HEK293 (cell line): ENCODE results near the gene ZNF22.
A peak's percentile ranks its signal among the peaks of the same experiment; 100 is the strongest.

Source experiments
- CTCF ChIA-PET: fragments of 350-600 bp; formaldehyde crosslinking; extraction: SDS; loops from one replicate; lab custom pipeline; 2021; ENCODE audit warnings: antibody characterized with exemption; lab: Yijun Ruan, JAX
- POLR2A ChIA-PET: fragments of 300-600 bp; formaldehyde crosslinking; extraction: SDS; loops from one replicate; lab custom pipeline; 2020; ENCODE audit warnings: antibody characterized with exemption, inconsistent platforms; lab: Yijun Ruan, JAX
- H3K27ac ChIP-seq: fragments of 200-500 bp; sonication (Bioruptor generic); 2 replicates; pipeline ENCODE4 v1.5.1; 2014; ENCODE audit warnings: low read depth, low read length, control low read depth, inconsistent platforms; ENCODE audit errors: extremely low read depth
- H3K36me3 ChIP-seq, 2 experiments: fragments of 200-500 bp in 1 of 2; sonication (Bioruptor generic) in 1 of 2; 1 replicate in 1 of 2; 2 replicates in 1 of 2; pipeline ENCODE4 v1.5.1; 2014 to 2017; ENCODE audit warnings: inconsistent platforms in 2 of 2, low read length in 2 of 2; ENCODE audit not compliant: control insufficient read depth in 2 of 2, insufficient read depth in 1 of 2
- H3K4me1 ChIP-seq: fragments of 200-500 bp; sonication (Bioruptor generic); 2 replicates; pipeline ENCODE4 v1.5.1; 2014; ENCODE audit warnings: mild to moderate bottlenecking, low read length, inconsistent platforms; ENCODE audit not compliant: control insufficient read depth, insufficient read depth
- H3K4me3 ChIP-seq: 2 replicates; pipeline ENCODE4 v1.5.1; 2011; ENCODE audit warnings: low read depth, mild to moderate bottlenecking, control low read depth, low read length, moderate library complexity
- H3K9me3 ChIP-seq: fragments of 200-500 bp; sonication (Bioruptor generic); 2 replicates; pipeline ENCODE4 v1.5.1; 2014; ENCODE audit warnings: low read depth, low read length, inconsistent platforms; ENCODE audit not compliant: control insufficient read depth, insufficient read depth
- BCL6B ChIP-seq: fragments of 450-650 bp; formaldehyde crosslinking; IDR thresholded peaks from 2 replicates; pipeline ENCODE4 v1.5.1; 2017; ENCODE audit warnings: missing biosample characterization, missing genetic modification characterization
- GLIS1 ChIP-seq: fragments of 450-650 bp; formaldehyde crosslinking; IDR thresholded peaks from 2 replicates; pipeline ENCODE4 v1.5.1; 2016; ENCODE audit warnings: missing biosample characterization, missing genetic modification characterization
- HOXA7 ChIP-seq: sonication (generic); formaldehyde crosslinking; IDR thresholded peaks from 2 replicates; pipeline ENCODE4 v1.8.1; 2022; ENCODE audit warnings: missing genetic modification reagents, borderline replicate concordance
- INSM2 ChIP-seq: fragments of 450-650 bp; formaldehyde crosslinking; IDR thresholded peaks from 2 replicates; pipeline ENCODE4 v1.5.1; 2016; ENCODE audit warnings: missing biosample characterization, missing genetic modification characterization
- PBX3 ChIP-seq: sonication (generic); formaldehyde crosslinking; IDR thresholded peaks from 2 replicates; pipeline ENCODE4 v1.8.1; 2022; ENCODE audit warnings: mild to moderate bottlenecking, moderate library complexity, missing genetic modification reagents
- SETDB1 ChIP-seq: IDR thresholded peaks from one replicate; pipeline ENCODE4 v1.6.1; 2017; ENCODE audit warnings: mild to moderate bottlenecking, low read length, moderate library complexity, mixed read lengths; ENCODE audit not compliant: insufficient read length
- SP7 ChIP-seq: fragments of 450-650 bp; formaldehyde crosslinking; IDR thresholded peaks from 2 replicates; pipeline ENCODE4 v1.5.1; 2016; ENCODE audit warnings: missing biosample characterization, missing genetic modification characterization
- ZBTB26 ChIP-seq: fragments of 450-650 bp; formaldehyde crosslinking; optimal IDR thresholded peaks from 2 replicates; pipeline ENCODE3; 2016; ENCODE audit warnings: missing biosample characterization, mild to moderate bottlenecking, missing genetic modification characterization
- ZBTB6 ChIP-seq: fragments of 450-650 bp; formaldehyde crosslinking; IDR thresholded peaks from 2 replicates; pipeline ENCODE4 v1.5.1; 2017; ENCODE audit warnings: missing biosample characterization, missing genetic modification characterization
- ZFP3 ChIP-seq: fragments of 450-650 bp; formaldehyde crosslinking; IDR thresholded peaks from 2 replicates; pipeline ENCODE4 v1.5.1; 2016; ENCODE audit warnings: low read depth, missing biosample characterization, missing genetic modification characterization
- ZFP41 ChIP-seq: fragments of 450-650 bp; formaldehyde crosslinking; IDR thresholded peaks from 2 replicates; pipeline ENCODE4 v1.5.1; 2016; ENCODE audit warnings: missing biosample characterization, missing genetic modification characterization, borderline replicate concordance
- ZFP69B ChIP-seq: fragments of 450-650 bp; formaldehyde crosslinking; IDR thresholded peaks from 2 replicates; pipeline ENCODE4 v1.5.1; 2016; ENCODE audit warnings: missing biosample characterization, missing genetic modification characterization
- ZNF335 ChIP-seq: fragments of 450-650 bp; formaldehyde crosslinking; conservative IDR thresholded peaks from 2 replicates; pipeline ENCODE4 v1.5.1; 2016; ENCODE audit warnings: missing biosample characterization, missing genetic modification characterization
- ZNF362 ChIP-seq: fragments of 450-650 bp; formaldehyde crosslinking; IDR thresholded peaks from 2 replicates; pipeline ENCODE4 v1.5.1; 2016; ENCODE audit warnings: missing biosample characterization, missing genetic modification characterization
- ZNF518A ChIP-seq: fragments of 450-650 bp; formaldehyde crosslinking; conservative IDR thresholded peaks from 2 replicates; pipeline ENCODE4 v1.5.1; 2016; ENCODE audit warnings: low read depth, missing biosample characterization, missing genetic modification characterization
- ZNF530 ChIP-seq: fragments of 450-650 bp; formaldehyde crosslinking; IDR thresholded peaks from 2 replicates; pipeline ENCODE4 v1.5.1; 2016; ENCODE audit warnings: low read depth, missing biosample characterization, missing genetic modification characterization
- ZNF558 ChIP-seq: fragments of 450-650 bp; formaldehyde crosslinking; IDR thresholded peaks from 2 replicates; pipeline ENCODE4 v1.5.1; 2016; ENCODE audit warnings: missing biosample characterization, missing genetic modification characterization
- ZNF561 ChIP-seq: fragments of 450-650 bp; IDR thresholded peaks from 2 replicates; pipeline ENCODE4 v1.5.1; 2018; ENCODE audit warnings: missing biosample characterization, missing genetic modification characterization, borderline replicate concordance
- ZNF596 ChIP-seq: fragments of 450-650 bp; IDR thresholded peaks from 2 replicates; pipeline ENCODE4 v1.5.0; 2018; ENCODE audit warnings: missing biosample characterization, mild to moderate bottlenecking, missing genetic modification characterization, moderate library complexity
- ZNF639 ChIP-seq: fragments of 450-650 bp; formaldehyde crosslinking; IDR thresholded peaks from 2 replicates; pipeline ENCODE4 v1.5.1; 2016; ENCODE audit warnings: missing biosample characterization, missing genetic modification characterization
- ZNF830 ChIP-seq: fragments of 450-650 bp; IDR thresholded peaks from 2 replicates; pipeline ENCODE4 v1.5.0; 2018; ENCODE audit warnings: missing biosample characterization, missing genetic modification characterization, low read depth, mild to moderate bottlenecking, moderate library complexity
- ZXDB ChIP-seq: fragments of 450-650 bp; formaldehyde crosslinking; IDR thresholded peaks from 2 replicates; pipeline ENCODE4 v1.5.1; 2016; ENCODE audit warnings: missing biosample characterization, missing genetic modification characterization

The ZNF22 gene

GRCh38 chr10:45000752-45001380, at the start of gene ZNF22:
TSS of gene ZNF22 (plus strand) at chr10:45000923. CDS start at chr10:45003369, 2,446 bp downstream.
- CTCF ChIA-PET: interaction anchor here (0.7 kb wide), 1 partner anchor 1103 kb away, joined by 3 read pairs; no protein-coding TSS in a partner anchor
- POLR2A ChIA-PET: interaction anchor here (1.2 kb wide), 1 partner anchor 22 kb away, joined by 6 read pairs; the partner anchor contains the start of gene DEPP1
- Histone ChIP-seq H3K4me1 (no peaks in the 10 kb centered on the region), H3K4me3 (peak within 1 kb of the TSS; percentile 9; the same call in 1 of the 2 replicates), H3K27ac (peak within 1 kb of the TSS; percentile 40; the same call in 1 of the 2 replicates), H3K9me3 (no peaks in the 10 kb centered on the region), H3K36me3 (no peaks in the 10 kb centered on the region)
- no peak for TF ChIP-seq GLIS1
- TF ChIP-seq ZFP69B: peak; percentile 75
- no peak for TF ChIP-seq SETDB1
- TF ChIP-seq ZNF518A: peak; percentile 69
- TF ChIP-seq ZNF362 (tag by site-specific recombination): no peak
- no peak for TF ChIP-seq BCL6B (tag by site-specific recombination)
- TF ChIP-seq PBX3 (CRISPR knock-in tag): no peak
- TF ChIP-seq ZFP41 (tag by site-specific recombination): no peak
- TF ChIP-seq ZXDB: no peak
- 0 out of 2 replicates have a peak, but pooled peaks have one; percentile 24 for TF ChIP-seq ZBTB6 (tag by site-specific recombination)
- TF ChIP-seq ZNF639 (tag by site-specific recombination): no peak
- no peak for TF ChIP-seq SP7 (tag by site-specific recombination)
- no peak for TF ChIP-seq HOXA7
- no peak for TF ChIP-seq ZNF596 (tag by site-specific recombination)
- peak; percentile 36 for TF ChIP-seq ZBTB26 (tag by site-specific recombination)
- no peak for TF ChIP-seq ZNF558 (tag by site-specific recombination)
- TF ChIP-seq ZNF830 (tag by site-specific recombination): no peak
- TF ChIP-seq ZNF561: peak; percentile 28; the same call in 1 of the 2 replicates
- TF ChIP-seq ZFP3 (tag by site-specific recombination): no peak
- no peak for TF ChIP-seq INSM2 (tag by site-specific recombination)
- TF ChIP-seq ZNF530: no peak
- no peak for TF ChIP-seq ZNF335 (tag by site-specific recombination)
